Activated CD8-positive, alpha-beta T cell treated with anti-CD3 and anti-CD28 coated beads for 36 hours (primary cell): Measurements from ENCODE around the gene GSTT2B. TPM values are rescaled to one million over a fixed set of nuclear protein-coding genes. Genes with fewer than 3 reads are reported as not detected.
A peak's percentile ranks its signal among the peaks of the same experiment; 100 is the strongest.
"Not testable (repeated sequence)": the region's sequence is repeated elsewhere in the genome, so short reads cannot be mapped to it uniquely, and the experiment has no call there.

ENCODE experiments used
- ATAC-seq: fragments of 200-7000 bp; cut with Tn5 transposase; one replicate; pipeline ENCODE4 v1.10.0; 2021; ENCODE audit warnings: mild to moderate bottlenecking, moderate library complexity
- CTCF ChIA-PET: fragments of 350-600 bp; sonication (Branson Sonifier 250); formaldehyde crosslinking; loops from one replicate; lab custom pipeline; 2021; ENCODE audit warnings: antibody characterized with exemption; lab: Charles Lee
- POLR2A ChIA-PET: fragments of 350-600 bp; sonication (Branson Sonifier 250); formaldehyde crosslinking; loops from one replicate; lab custom pipeline; 2021; ENCODE audit warnings: antibody characterized with exemption; lab: Charles Lee
- DNase-seq: peaks from one replicate; pipeline ENCODE4 v3.0.0-alpha.2; 2020
- H3K27ac Mint-ChIP-seq: one replicate; pipeline ENCODE4 v1.8.0; 2021; ENCODE audit warnings: mild to moderate bottlenecking, mixed read lengths
- H3K27me3 Mint-ChIP-seq: one replicate; pipeline ENCODE4 v1.8.0; 2021; ENCODE audit warnings: mixed read lengths
- H3K36me3 Mint-ChIP-seq: one replicate; pipeline ENCODE4 v1.8.0; 2021; ENCODE audit warnings: low read depth, mixed read lengths
- H3K4me1 Mint-ChIP-seq: one replicate; pipeline ENCODE4 v1.8.0; 2021; ENCODE audit warnings: low read depth, mixed read lengths
- H3K4me3 Mint-ChIP-seq: one replicate; pipeline ENCODE4 v1.8.0; 2021; ENCODE audit warnings: mild to moderate bottlenecking, moderate library complexity, mixed read lengths
- H3K9me3 Mint-ChIP-seq: one replicate; pipeline ENCODE4 v1.8.0; 2021; ENCODE audit warnings: mixed read lengths
- CTCF ChIP-seq: fragments of 200-600 bp; IDR thresholded peaks from one replicate; pipeline ENCODE4 v1.8.0; 2022; ENCODE audit warnings: antibody characterized with exemption, mild to moderate bottlenecking
- intact Hi-C: fragments of 100-400 bp; cut with micrococcal nuclease; formaldehyde crosslinking; loops from one replicate; pipeline ENCODE4 v1.10.0; 2022
- total RNA-seq, 2 experiments: library from RNA; stranded (reverse); gene quantifications; one replicate each; pipeline ENCODE4 v1.2.3, GENCODE V29; 2021

GSTT2B gene
- total RNA-seq, 2 experiments from 2014 or later = not detected

DNA sequence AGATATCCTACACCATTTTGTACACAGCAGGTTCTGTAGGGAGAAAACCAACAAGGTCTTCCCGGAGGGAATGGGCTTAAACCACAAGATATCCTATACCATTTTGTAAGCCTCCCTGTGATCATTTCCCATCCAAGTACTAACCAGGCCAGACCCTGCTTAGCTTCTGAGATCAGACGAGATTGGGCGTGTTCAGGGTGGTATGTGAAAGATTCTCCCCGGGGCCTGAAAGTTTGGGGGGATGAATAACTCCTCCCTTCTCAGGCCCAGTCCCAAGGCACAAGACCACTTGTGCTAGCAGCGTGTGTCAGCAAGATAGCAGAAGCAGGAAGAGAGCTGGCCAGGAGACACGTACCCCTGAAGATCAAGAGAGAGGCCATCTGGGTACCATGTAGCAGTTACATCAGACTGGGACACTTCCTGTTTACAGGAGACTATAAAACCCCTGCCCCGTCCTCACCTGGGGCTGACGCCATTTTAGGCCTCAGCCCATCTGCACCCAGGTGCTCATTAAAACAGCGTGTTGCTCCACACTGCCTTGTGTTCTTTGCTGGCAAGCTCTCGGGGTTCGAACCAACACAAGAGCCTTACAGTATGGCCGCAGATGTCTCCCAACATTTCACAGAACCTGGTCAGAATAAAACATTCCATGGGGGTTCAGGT lies 49.5 kb downstream of the GSTT2B start:
- Mint-ChIP-seq H3K36me3 (peaks cover 7% of the 10 kb centered on the region), H3K4me1 (peaks cover 34% of the 10 kb centered on the region), H3K27ac (peak overlapping the region; percentile 3), H3K4me3 (no peak overlapping the region), H3K9me3 (no peaks in the 10 kb centered on the region), H3K27me3 (no peaks in the 10 kb centered on the region)
- DNase-seq = no peak
- intact Hi-C loops = no loop called here
- no peak for ATAC-seq
- POLR2A ChIA-PET = interaction anchor here (0.7 to 9.5 kb wide), 3 partner anchors 8 to 148 kb away, joined by 3 to 125 read pairs (median 24); partner anchors contain the start of gene MIF
- CTCF ChIA-PET = interaction anchor here (1.2 to 2.2 kb wide), 3 partner anchors 8 to 17 kb away, joined by 3 to 12 read pairs (median 3); partner anchors contain the start of gene MIF
- no peak for TF ChIP-seq CTCF

- CTCF ChIA-PET = interaction anchor here (0.7 to 2.2 kb wide), 2 partner anchors 16 to 22 kb away, joined by 3 to 12 read pairs; partner anchors contain the start of gene MIF
- intact Hi-C loops = no loop called here
- H3K27me3 Mint-ChIP-seq = no peaks in the 10 kb centered on the region
- DNase-seq = no peak
- H3K4me3 Mint-ChIP-seq = no peak overlapping the region
- ATAC-seq = no peak
- no peaks in the 10 kb centered on the region for H3K9me3 Mint-ChIP-seq
- H3K4me1 Mint-ChIP-seq = peaks cover 31% of the 10 kb centered on the region
- POLR2A ChIA-PET = interaction anchor here (3.5 to 9.5 kb wide), 2 partner anchors 7 to 13 kb away, joined by 24 to 125 read pairs; partner anchors contain the start of gene MIF
- peaks cover 7% of the 10 kb centered on the region for H3K36me3 Mint-ChIP-seq
- no peak for TF ChIP-seq CTCF
- no peak overlapping the region for H3K27ac Mint-ChIP-seq
Measured at GRCh38 chr22:23910496-23911190, 50.4 kb downstream of the GSTT2B start.

DNA sequence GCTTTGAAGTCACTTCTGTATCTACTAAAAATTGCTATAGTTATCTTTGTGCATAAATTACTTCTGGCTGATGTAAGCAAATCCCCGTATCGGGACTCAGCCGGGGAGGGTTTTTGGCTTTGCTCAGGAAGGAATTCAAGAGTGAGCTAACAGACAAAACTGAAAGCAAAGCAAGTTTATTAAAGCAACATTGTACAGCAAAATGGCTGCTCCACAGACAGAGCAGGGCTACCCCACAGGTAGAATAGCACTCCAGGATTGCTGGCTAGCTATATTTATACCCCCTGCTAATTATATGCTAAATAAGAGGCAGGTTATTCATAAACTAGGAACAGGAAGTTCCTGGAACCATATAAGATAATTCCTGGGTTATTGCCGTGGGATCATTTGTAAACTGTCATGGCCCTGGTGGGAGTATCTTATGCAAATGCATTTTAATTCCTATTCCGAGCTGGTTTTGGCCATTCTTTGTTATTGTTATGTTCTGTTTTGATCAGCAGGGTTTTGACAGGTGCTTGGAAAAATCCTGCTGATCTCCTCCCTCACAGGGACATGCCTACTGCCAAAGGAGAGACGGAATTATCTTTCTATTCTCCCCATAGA lies 51.6 kb downstream of the GSTT2B start:
- peaks cover 7% of the 10 kb centered on the region for H3K36me3 Mint-ChIP-seq
- peaks cover 19% of the 10 kb centered on the region for H3K4me1 Mint-ChIP-seq
- ChIA-PET POLR2A (interaction anchor here (0.6 to 9.5 kb wide), 2 partner anchors 12 to 254 kb away, joined by 4 to 125 read pairs; partner anchors contain the start of gene MIF), CTCF (interaction anchor here (0.7 to 1.2 kb wide), 2 partner anchors 15 to 21 kb away, joined by 3 to 8 read pairs; partner anchors contain the start of gene MIF)
- H3K4me3 Mint-ChIP-seq = no peak overlapping the region
- TF ChIP-seq CTCF = no peak
- ATAC-seq (no peak), DNase-seq (no peak)
- H3K27ac Mint-ChIP-seq = no peak overlapping the region
- intact Hi-C loops = no loop called here
- H3K27me3 Mint-ChIP-seq = no peaks in the 10 kb centered on the region
- no peaks in the 10 kb centered on the region for H3K9me3 Mint-ChIP-seq

- H3K36me3 Mint-ChIP-seq = peaks cover 7% of the 10 kb centered on the region
- no peaks in the 10 kb centered on the region for H3K9me3 Mint-ChIP-seq
- intact Hi-C loops = no loop called here
- CTCF ChIA-PET = interaction anchor here (1.2 kb wide), 1 partner anchor 15 kb away, joined by 8 read pairs; the partner anchor contains the start of gene MIF
- POLR2A ChIA-PET = interaction anchor here (1.0 to 9.5 kb wide), 2 partner anchors 11 to 51 kb away, joined by 3 to 125 read pairs; partner anchors contain the start of genes MIF and SLC2A11
- H3K27me3 Mint-ChIP-seq = no peaks in the 10 kb centered on the region
- no peak for ATAC-seq
- H3K4me1 Mint-ChIP-seq = peaks cover 15% of the 10 kb centered on the region
- H3K4me3 Mint-ChIP-seq = no peak overlapping the region
- H3K27ac Mint-ChIP-seq = no peak overlapping the region
- no peak for DNase-seq
- no peak for TF ChIP-seq CTCF
Measured at GRCh38 chr22:23908587-23909205, 52.3 kb downstream of the GSTT2B start.

GRCh38 chr22:23907423-23907822 lies 53.6 kb downstream of the GSTT2B start:
- ATAC-seq, H3K27ac Mint-ChIP-seq, H3K9me3 Mint-ChIP-seq, DNase-seq, H3K36me3 Mint-ChIP-seq, H3K27me3 Mint-ChIP-seq, H3K4me1 Mint-ChIP-seq, intact Hi-C loops, POLR2A ChIA-PET, H3K4me3 Mint-ChIP-seq: not testable (repeated sequence)
- CTCF ChIA-PET = interaction anchor here (0.6 kb wide), 1 partner anchor 56 kb away, joined by 3 read pairs; no protein-coding TSS in a partner anchor
